ENCODE data around the gene DCUN1D4.

The DCUN1D4 gene

DNA sequence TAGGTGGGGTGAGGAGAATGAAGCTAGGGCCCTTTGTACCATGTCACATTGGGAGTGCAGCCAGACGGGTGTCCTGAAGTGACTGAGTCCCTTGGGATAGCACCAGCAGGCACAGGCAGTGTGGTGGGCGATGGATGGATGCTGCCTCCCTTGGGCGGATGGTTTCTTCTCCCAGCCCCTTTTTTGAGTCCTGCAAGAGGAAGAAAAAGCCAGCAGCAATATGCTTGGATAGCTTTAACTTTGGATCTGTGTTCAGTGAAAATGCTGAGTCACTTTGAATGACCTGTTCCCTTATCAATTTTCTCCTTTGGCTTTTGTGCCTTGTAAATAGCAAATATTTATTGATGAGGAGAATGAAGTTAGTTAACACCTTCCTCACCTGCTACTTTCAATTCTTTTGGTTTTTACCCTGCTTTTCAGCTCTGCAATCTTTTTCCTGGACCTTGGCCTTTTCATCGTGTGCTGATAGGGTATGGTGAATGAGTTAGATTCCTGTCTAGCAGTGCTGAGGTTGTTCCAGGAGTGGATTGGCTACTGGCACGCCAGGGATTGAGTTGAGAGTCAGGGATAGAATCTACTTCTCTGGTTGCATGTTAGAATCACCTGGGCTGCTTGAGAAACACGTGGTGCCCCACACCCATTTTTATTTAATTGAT lies 10.2 kb downstream of the DCUN1D4 start:
- no peak for DNase-seq (ENCODE audit: low spot score)

GRCh38 chr4:51855270-51855669 lies 12.3 kb downstream of the DCUN1D4 start:
- DNase-seq (ENCODE audit: low spot score): no peak

GRCh38 chr4:51855751-51856150 lies 12.8 kb downstream of the DCUN1D4 start:
- no peak for DNase-seq (ENCODE audit: low spot score)

GRCh38 chr4:51858605-51859202 lies 15.8 kb downstream of the DCUN1D4 start:
- no peak for DNase-seq (ENCODE audit: low spot score)

- no peak for DNase-seq (ENCODE audit: low spot score)
Measured at GRCh38 chr4:51859476-51860031, 16.6 kb downstream of the DCUN1D4 start.

GRCh38 chr4:51862199-51862598 lies 19.2 kb downstream of the DCUN1D4 start:
- DNase-seq (ENCODE audit: low spot score): no peak

DNA sequence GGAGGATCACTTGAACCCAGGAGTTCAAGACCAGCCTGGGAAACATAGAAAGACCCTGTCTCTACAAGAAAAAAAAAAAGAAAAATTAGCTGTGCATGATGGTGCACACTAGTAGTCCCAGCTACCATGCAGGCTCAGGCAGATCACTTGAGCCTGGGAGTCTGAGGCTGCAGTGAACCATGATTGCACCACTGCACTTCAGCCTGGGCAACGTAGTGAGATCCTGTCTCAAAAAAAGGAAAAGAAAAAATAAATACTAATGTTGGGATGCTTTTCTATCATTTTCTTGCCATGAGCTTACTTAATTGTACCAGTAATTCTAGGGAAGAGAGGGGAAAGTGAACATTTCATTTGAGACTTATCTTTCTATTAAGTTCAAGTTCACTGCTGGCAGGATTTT lies 19.8 kb downstream of the DCUN1D4 start:
- DNase-seq (ENCODE audit: low spot score): no peak

DNA sequence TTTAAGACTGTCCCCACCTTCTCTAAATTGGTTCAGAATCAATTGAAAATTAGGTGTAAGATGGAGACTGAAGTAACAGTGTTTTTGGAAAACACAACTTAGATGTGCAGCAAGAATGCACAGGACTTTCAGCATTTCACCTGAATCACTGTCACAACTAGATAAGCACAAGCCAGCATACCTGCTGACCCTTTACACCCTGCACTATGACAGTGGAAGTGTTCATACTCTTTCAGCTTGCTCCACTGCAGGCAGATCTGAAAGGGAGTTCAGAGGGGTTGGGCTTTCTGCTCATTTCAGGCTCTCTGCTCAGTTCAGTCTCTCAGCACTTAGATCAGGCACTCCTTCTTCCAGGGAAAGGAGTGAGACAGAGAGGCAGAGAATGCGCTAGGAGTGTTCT lies 22.8 kb downstream of the DCUN1D4 start:
- no peak for DNase-seq (ENCODE audit: low spot score)

- DNase-seq (ENCODE audit: low spot score): no peak
Measured at GRCh38 chr4:51866835-51867234, 23.9 kb downstream of the DCUN1D4 start.

DNA sequence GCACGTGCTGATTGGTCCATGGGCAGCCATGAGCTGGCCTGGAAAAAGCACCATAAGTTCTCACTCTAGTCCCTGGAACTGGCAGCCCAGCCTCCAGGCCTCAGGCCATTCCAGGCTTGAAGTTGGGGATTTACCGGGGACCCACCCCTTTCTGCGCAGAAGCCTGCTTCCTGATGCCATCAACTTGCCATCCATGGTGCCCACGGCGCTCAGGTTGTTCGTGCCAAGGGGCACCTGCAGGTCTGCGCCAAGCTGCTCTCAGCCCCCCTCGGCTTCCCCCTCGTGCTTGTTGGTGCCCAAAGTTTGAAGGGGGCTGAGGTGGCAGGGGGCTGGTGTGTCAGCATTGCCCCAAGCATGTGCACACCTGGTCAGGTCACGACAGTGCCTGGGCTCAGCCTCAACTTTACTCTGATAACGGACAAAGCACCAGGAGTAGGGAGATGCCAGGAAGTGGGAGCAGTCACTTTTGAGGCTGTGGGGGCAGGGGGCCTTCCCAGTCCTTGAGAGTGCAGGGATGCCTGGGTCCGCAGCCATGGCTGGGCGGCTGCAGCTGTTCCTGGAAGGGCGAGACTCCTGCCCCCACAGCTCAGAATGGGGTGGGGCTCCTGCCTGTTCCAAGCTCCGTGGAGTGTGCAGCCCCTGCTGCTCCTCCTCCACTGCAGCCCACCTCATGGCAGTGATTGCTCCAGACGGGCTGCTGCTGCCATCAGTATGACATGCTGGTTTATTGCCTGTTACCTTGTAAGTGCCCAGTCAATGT lies 24.9 kb downstream of the DCUN1D4 start:
- no peak for DNase-seq (ENCODE audit: low spot score)

DNA sequence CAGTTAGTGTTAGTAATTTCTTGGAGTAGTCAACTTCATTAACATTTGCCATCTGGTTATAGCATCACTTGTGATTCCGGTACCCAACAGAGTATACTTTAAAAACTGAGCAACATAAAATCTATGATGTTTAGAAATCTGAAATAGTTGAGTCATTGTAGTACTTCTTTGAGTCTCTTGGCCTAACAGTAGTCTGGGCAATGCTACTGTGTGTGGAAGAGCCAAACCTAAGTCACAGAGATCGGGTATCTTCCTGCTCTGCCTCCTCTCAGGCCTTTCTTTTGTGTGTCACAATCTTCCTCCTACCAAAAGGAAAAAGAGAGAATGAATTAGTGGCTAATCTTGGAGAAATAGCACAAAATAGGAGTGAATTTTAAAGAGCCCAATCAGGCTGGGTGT lies 25.5 kb downstream of the DCUN1D4 start:
- DNase-seq (ENCODE audit: low spot score): no peak

DNA sequence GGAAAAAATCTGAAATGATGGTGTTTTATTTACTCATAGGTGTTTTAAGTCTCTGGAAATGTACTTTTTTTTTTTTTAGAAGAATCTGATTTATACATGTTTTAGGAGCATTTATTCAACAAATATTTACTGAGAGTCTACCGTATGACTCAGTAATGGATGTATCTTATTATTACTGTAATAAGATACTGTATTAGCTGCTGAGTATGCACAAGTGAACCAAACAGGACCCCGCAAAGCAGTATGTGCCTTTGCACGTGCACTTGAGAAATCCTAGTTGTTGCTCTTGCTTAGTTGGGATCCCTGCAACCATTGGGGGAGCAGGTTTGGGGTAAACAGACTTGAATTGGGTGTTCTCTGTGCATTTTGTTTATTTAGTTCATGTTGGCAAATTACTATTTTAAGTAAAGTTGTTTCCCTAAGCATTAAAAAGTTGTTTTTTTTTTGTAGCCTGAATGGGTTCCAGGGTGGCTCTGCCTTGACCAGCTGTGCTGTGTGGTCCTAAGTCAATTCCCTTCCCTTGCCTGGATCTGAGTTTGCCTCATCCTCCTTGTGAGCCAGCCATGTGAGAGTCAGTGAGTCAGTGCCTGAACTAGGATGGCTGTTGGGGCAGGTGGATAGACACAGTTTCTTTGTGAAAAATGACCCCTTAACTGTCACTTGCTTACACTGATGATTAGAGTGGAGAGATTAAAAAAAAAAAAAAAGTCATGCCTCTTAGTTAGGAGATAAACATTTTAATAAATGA lies 27.7 kb downstream of the DCUN1D4 start:
- DNase-seq (ENCODE audit: low spot score): no peak

DNA sequence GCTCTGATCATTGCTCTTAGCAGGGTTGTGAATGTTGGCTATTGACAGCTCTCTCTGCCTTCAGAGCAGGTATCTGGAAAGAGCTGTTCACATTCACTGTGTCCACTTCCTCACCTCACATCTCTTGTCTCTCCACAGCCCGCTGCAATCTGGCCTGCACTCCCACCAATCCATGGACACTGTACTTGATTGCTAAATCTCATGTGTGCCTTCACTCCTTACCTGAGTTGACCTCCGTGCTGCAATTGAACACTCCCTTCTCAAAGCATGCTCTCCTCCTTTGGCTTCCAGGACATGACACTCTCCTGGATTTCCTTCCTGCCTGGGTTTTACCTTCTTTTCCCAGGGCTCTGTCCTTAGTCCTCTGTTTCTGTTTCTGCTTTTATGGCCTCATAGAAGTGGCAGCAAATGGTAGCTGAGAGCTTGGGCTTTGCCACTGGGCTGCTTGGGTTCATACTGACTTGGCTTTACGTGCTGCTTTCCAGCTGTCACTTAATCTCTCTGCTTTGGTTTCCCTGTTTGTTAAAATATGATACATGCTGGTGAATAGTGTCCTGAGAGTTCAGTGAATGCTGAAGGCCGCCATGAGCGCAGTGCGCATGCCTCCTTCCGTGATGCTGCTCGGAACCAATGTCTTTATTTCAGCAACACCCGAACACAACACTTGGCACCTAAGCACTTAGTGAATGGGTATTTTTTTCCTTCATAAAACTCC lies 29.5 kb downstream of the DCUN1D4 start:
- DNase-seq (ENCODE audit: low spot score): no peak

DNA sequence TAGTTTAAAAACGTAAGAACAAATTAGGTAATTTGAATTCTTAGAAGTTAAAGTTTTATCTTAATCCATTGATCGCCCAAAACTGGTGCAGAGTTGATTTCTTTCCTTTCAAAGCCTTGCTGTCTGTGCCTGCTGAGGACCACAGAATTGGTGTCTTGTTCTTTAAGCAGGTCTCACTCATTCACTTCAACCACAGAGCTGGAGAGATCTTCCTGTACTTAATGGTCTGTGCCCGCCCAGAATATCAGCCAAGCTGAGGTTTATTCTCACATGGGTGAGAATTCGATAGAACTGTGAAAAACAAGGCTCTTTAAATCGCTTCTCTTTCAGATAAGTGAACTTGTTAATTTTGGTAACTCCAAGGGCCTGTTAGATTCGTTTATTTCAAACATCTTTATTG lies 31.6 kb downstream of the DCUN1D4 start:
- DNase-seq (ENCODE audit: low spot score): no peak

DNA sequence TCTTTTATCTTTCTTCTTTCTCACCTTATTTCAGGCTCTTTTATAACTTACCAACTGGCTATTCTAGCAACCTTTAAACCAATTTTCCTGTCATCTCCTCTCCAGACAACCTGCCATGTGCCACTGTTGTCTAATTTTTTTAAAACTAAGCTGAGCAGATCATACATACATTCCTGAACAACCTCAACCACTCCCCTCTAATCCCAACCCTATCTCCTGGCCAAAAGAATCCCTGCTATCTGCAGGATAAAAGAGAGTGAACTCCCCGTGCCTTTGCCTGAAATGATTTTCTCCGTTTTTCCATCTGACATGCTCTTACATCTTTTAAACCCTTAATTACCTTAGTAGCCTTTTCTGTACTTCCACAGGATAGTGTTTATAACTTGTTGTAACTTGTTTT lies 35.5 kb downstream of the DCUN1D4 start:
- DNase-seq (ENCODE audit: low spot score): no peak

GRCh38 chr4:51880016-51880915 lies 37.3 kb downstream of the DCUN1D4 start:
- no peak for DNase-seq (ENCODE audit: low spot score)

DNA sequence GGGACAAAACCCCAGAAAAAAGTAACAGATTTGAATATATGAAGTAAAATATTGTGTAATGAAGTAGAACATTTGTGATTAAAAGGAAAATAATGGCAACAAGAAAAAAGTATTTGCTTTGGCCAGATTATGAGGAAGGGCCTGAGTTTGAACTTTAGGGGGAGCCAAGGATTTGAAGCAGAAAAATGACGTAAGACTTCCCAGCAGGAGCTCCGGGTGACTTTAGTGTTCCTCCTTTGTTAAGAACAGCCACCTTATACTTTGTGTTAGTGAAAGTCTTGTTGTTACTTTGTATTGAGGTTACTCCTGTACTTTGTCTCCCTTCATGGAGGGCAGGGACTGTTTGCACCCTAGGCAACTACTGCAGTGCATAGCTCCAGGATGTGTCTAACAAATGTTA lies 41.1 kb downstream of the DCUN1D4 start:
- DNase-seq (ENCODE audit: low spot score): no peak

- no peak for DNase-seq (ENCODE audit: low spot score)
Measured at GRCh38 chr4:51884606-51885005, 41.7 kb downstream of the DCUN1D4 start.

GRCh38 chr4:51885363-51885762 lies 42.4 kb downstream of the DCUN1D4 start:
- peak; percentile 9 for DNase-seq (ENCODE audit: low spot score)

DNA sequence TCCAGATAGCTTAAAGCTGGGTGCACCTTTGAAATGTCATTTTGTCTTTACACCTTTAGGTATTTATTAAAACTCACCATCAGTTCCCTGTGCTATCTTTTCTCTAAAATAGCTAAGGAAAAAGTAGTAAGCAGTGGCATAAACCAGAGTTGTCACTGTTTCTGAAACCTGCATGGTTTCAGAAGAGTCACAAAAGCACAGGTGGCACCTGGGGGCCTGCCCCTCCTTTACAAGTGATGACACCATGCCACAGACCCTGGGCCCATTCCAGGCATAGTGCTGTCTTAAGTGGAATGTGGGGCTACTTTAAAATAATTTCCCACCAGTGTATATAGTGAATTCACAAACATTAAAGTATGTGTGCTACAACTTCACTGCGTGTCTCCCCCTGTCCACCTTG lies 47.8 kb downstream of the DCUN1D4 start:
- DNase-seq (ENCODE audit: low spot score): no peak
